ENCODE data around the gene ERBB4.

ERBB4 gene

DNA sequence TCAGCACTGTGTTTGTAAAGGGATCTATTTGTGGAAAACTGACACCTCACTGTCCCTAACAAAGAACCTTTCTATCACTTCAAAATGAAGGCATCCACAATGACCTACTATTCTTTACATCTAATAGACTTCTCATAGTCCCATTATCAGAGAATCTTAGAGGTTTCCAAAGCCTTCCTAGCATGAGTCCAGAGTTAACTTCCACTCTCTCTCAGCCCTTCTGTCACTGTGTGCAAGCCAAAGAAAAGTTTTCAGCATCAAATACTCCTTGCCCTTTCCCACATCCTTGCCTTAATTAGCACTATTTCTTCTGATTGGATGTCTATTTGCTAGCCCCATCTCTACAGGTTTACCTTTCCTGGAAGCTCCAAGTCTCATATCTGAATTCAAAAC is 178.5 kb downstream of the ERBB4 start:
- DNase-seq, result no peak

DNA sequence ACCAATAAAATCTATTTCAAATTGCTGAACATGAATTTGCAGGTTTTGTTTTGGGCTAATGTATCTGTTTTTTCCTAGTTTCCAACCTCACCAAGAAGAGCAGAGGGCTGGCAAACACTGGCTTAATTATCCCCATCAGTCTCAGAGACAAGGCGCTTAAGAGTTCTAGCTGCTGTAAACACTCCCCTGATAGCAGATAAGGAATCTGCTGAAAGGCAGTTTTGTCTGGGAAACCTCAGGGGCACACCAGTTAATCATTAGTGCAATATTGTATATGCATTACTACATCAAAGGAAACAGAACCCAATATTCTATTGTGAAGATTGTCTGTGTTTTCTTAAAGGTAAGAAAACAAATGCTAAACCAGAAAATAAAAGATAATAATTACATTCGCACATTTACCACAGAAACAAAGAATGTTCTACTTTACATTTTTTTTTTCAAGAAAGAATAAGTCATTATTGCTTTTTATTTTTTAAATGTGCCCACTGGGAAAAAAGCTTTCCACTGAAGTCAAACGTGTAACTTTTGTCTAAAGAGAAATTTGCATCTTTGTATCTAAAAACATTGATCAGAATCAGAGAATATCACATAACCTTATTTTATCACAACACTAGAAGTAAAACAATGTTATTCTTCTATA is 179.1 kb downstream of the ERBB4 start:
- DNase-seq, result no peak

DNA sequence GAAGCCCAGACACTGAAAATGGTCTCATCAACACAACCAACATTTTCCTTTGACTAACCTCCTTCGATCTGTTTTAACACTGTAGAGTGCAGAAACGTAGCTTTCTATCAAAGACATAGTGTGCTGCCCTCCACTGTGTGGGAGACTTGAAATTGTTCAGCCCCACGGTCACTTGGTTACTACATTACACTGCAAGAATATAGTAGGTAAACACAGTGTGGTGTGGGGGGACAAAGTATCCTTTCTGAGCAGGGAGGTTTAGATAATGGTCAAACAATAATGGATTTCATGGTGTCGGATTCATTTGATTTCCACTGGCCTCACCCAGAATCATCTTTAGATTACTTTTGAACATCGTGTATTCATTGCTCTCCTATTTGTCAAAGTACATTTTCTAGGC is 181.0 kb downstream of the ERBB4 start:
- DNase-seq, result no peak

DNA sequence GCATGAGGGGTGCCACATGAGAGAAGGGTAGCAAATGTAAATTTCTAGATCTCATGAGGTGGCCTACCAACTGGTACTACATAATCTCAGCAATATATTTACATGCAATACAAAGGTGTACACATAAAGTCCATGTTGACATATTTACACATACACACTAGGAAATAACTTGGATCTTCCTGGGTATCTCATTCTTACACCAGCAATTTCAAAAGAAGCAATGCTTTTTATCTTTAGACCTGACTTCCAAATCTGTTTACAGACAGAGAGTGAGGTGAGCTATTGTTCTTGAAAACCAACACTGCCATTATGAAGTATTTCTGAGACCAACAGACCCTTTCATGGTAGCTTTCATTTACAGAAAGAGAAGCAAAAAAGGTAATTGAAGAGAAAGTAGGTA is 184.2 kb downstream of the ERBB4 start:
- DNase-seq, result no peak

DNA sequence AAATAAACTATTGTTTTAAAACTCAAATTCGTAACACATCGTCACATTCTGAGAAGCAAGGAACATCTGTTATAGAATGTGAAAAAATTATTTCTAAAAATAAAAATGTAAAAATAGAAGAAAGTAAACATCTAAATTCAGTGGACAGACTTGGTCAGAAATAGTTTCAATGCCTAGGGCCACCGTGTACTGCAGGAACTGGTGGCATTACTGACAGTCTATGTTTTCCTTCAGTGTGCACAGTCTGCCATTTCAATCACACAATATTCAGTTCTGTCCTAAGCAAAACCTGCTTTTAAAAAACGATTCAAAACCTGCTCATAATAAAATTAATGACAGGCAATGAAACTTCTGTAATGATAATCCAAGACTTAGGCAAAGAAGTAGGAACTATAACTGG is 190.1 kb downstream of the ERBB4 start:
- no peak for DNase-seq

DNA sequence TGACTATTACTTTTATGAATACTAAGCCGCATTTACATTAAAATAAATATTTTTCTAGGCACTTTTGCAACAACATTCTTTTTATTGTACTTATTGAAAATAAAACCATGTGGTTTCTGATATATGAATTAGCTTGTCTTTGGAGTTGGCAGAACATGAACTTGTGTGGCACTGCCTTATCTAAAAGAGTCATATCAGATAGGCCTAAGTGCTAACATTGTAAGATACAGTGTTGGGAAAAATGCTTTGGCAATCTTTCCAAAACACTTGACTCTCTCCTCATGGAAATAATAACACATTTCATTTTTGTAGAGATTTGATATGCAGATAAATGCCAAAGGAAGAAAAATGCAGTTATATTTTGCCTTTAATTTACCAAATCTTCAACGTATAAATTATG is 191.7 kb downstream of the ERBB4 start:
- no peak for DNase-seq

DNA sequence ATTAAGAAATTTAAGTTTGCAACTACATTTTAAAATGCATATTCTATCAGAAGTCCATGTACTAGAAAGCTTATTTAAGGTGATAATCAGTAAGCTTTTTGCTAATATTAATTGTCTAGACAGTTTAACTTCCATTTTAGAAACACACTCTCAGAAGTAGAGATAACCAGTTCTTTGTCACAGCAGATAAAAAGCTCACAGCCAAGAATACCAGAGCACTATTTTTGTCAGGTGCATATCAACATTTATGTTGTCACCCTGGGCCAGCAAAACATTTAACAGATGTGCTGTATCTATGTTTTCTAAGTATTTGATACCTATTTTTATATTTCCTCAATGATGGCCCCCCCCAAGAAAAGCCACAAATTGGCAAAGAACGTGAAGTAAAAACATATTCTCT is 192.6 kb downstream of the ERBB4 start:
- no peak for DNase-seq

DNA sequence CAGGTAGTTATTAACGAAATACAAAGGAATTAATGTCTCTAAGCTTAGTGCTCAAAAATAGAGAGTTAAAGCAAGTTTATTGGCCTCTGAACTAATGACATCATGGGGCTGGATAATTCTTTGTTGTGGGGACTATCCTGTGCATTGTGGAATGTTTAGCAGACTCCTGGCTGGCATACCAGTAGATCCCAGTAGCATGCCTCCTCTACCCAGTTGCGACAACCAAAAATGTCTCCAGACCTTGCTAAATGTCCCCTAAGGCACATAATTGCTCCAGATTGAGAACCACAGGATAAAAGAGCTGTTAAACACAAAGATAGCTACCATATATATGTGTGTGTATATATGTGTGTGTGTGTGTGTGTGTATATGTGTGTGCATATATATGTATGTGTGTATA is 194.5 kb downstream of the ERBB4 start:
- DNase-seq, result no peak

DNA sequence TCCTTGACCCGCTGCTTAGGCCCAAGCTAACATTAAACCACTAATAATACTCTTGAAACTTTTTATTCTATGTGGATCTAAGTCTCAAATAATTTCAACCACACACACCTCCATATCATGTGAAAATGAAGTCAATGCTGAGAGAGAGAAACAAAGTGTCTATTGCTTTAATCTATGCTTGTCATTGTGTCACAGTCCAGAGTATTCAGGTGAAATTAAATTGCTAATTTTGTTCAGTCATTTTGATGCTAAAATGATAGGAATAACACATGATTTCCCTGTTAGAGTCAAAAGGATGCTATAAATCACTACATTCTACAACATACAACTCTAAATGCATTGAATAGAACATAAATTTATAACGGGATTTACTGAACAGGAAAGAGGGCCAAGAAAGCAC is 195.4 kb downstream of the ERBB4 start:
- DNase-seq, result no peak

DNA sequence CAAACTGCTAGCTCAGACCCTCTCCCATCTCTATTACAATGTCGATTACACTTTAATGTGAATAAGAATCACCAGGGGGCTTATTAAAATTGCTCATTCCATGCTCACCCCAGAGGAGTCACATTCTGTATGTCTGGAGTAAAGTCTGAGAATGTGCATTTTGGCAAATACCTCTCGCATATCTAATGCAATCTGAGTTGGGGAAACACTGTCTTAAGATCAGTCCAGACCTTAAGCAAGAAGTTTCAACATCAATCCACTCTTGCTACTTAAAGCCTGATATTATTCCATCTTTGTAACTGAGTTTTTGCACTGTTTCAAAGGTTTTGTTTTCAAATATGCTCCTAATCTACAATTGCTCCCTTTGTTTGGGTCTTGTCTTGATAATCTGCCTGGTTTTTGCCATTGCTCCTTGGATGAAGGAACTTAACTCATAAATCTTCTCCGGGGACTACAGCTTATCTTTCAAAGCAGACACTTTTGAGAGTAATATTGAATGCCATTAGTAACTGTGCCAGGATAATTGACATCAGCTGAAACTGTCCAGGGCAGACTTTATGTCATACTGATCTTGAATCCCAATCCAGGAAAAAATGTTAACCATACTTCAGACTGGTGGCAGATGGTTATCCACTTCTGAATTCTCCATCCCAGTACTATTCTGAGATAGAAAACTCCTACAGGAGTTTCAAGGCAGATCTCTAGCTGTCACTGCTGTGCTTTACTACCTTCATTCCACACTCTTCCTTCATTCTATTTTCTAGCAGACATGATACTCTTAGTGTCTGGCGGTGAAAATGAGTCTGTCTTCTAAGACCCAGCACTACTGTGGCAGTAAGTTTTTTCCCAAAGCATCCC is 200.9 kb downstream of the ERBB4 start:
- DNase-seq, result no peak

DNA sequence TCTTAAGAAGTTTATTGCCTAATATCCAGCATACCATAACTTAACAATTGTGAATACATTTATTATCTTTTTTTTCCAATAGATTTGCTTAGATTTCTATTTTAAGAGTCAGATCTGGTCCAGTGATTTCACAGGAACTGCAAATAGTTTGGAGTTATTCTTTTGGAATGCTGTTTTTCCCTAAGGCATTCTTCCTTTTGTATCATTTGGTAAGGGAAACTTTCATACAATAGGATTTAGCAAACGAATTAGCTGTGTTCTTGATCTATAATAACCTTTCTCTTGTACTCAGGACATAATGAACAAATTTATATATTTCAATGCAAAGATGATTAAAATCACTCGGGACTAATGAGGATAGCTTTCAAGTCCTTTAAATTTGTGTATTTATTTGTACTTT is 201.6 kb downstream of the ERBB4 start:
- DNase-seq, result no peak

DNA sequence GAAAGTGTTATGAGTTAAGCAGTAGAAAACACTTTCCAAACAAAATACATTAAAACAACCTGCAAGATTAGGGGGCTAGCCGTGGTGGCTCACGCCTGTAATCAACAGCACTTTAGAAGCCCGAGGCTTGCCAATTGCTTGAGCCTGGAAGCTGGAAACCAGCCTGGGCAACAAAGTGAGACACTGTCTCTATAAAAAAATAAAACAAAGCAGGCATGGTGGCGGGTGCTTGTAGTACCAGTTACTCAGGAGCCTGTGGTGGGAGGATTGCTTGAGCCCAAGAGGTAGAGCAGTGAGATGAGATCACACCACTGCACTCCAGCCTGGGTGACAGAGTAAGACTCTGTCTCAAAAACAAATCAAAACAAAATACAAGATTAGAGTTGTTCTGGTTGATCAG is 208.3 kb downstream of the ERBB4 start:
- no peak for DNase-seq

DNA sequence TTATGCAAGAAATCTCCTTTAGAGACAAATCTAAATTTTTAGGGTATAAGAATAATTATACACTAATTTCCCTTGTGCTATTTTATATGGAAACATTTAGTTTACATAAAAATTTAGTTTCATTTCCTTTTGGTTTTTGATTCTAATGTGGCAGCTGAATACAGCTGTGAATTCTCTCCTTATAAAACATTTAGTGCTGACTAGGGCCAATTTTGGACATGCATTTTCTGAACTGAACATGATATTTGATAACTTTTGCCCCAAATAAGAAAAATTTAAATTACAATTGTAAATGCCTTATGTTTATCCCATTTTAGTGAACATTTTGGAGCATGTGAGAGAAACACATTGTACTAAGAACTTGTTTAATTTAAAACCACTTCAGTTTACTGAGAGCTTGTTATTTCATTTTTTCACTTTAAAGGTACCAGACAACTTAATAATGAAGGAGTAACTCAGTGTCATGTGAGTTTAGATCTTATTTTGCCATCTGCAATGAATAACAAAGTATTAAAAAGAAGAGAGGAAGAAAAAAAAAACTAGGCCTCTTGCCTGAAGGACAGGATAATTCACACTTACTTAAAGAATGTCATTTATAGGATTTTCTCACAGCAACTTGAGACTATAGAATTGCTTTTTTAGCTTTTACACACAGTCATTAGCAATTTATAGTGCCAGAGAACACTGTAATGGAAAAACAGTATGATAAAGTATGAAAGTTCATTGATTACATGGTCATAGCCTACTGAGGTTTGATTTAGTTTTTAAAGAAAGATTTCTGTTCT is 209.7 kb downstream of the ERBB4 start:
- DNase-seq, result no peak

DNA sequence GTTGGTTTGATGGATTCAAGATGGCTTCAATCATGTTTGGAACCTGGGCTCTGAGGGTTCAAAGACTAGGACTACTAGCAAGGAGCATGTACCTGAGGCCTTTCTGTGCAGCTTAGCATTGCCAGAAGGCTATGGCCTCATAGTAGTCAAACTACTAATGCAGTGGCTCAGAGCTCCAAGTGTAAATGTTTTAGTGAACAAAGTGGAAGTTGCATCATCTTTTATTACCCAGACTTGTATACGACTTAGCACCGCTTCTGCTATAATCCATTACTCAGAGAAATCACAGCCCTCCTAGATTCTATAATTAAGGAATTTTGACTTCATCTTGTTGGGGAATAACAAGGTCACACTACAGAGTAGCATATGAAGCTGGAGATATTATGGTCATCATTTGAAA is 210.5 kb downstream of the ERBB4 start:
- DNase-seq, result no peak

DNA sequence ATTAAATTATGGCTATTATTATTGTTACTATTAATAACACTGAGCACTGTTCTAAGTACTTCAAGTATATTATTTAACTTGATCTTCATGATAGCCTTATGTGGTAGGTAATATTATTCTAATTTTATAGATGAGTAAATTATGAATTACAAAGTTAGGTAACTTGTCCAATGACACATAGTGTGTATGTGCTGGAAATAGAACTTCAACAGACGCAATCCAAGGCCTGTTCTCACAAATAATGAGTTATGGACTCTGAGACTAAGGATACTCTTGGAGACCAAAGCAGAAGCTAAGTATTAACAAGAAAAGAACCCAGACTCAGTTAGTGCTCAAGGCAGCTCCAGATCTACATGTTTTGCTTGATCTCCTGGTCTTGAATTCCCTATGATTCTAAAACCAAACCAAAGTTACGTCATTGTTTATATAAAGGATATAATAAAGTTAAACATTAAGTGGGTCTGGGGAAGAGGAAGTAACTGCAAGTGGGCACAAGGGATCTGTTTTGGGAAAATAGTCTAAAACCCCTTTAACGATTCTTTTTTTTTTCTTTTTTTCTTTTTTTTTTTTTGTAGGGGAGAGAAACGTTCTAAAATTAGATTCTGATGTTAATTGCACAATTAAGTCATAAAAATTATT is 211.3 kb downstream of the ERBB4 start:
- no peak for DNase-seq

DNA sequence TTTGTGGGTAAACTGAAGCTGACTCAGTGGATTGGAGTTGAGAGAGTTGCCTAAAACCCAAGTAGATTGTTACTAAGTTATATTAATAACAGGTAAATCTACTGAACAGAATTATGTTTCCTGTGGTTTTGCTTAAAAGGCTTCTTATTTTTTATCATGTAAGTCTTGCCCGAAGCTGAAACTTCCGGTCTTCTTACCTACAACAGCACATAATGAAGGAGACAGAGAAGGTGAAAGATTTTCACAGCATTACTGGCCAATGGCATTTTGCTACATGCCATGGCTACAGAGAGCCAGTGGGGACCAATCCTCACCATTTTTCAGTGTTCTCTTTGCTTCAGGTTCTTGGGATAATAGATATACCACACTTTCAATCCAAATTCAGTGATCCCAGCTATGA is 220.0 kb downstream of the ERBB4 start:
- DNase-seq, result no peak

DNA sequence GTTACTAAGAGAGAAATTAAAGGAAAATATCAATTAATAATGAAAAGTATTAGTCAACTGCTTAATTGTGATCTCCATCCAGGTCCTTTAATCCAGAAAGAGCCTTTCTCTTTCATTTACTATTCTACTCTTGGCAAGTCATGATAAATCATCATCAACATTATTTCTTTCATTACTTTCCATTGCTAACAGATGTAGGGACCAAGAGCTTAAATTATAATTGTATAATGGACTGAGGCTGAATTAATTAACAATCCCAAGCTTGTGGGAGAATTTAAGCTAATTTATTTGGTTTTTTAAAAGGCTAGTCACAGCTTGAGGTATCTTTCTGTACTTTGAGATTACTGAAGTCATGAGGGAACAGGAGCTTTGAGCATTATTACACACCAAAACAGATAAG is 223.9 kb downstream of the ERBB4 start:
- no peak for DNase-seq

DNA sequence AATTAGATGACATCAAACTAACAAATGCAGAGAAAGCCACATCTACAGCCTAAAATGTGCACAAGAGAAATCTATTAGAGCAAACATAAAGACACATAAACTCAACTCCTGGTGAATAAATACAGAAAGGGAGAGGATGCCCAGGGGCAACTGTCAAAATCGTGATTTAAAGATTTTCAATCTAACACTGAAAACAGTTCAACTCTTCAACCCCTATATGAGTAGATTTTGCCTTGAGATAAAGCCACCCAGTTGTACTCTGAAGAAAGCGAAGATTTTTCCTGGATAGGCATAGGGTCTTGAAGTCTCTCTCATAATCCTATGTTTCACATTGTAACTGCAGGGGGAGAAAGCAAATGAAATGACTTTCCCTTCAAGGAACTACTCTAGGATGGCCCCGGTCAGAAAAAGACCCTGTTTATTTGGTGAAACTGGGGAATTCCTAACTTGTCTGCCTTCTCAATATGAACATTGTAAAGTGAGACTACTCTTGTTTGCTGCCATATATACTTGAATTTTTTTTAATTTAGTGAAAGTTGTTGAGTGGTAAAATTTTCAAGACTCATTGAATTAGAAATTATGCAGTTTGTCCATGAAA is 226.7 kb downstream of the ERBB4 start:
- DNase-seq, result no peak

DNA sequence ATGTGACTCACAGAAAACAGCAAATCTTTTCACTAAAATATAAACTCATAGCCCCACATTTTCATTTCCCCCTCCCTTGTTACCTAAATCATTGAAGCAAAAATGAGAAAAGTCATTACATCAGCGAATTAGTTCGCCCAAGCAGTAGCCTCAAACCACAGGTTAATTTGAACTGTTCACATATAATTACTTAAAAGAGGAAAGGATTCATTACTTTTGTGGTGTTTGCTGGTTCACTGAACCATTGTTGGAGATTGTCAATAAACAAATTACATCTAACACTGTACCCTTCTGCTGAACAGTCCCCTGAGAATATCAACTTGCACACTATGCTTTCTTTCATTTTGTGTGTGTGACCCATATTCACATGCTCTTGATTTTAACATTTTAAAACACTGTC is 238.7 kb downstream of the ERBB4 start:
- DNase-seq, result no peak

DNA sequence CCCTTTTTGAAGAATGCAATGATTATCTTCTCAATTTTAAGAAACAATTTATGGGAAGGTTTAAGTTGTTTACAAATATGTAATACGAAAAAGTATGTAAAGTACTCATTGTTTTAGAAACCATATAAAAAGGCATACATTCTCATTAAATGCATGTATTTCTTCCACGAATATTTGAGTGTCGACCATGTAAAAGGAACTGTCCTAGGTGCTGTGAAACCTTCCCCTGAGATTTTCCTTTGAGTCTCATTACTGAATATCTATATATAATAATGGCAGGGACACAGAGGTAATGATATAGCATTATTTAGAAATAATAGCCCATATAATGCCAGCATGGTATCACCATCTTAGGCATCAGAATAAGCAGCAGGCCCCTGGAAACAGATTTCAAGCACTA is 239.3 kb downstream of the ERBB4 start:
- DNase-seq, result no peak

DNA sequence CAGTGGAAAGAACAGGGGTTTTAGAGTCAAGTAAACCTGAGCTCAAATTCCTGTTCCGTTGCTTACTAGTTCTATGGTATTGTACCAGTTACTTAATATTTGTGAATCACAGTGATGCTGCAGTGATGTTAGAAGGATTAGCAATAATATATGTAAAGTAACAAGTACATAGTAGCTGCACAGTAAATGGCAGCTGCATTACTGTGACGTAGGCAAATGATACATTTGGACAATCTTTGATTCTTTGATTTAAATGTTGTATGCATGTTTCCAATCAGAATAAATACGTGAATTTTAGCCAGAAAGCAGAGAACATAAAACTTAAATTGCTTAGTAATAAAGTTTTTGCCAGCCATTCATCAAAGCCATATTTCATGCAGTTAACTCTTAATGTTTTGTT is 243.0 kb downstream of the ERBB4 start:
- no peak for DNase-seq

DNA sequence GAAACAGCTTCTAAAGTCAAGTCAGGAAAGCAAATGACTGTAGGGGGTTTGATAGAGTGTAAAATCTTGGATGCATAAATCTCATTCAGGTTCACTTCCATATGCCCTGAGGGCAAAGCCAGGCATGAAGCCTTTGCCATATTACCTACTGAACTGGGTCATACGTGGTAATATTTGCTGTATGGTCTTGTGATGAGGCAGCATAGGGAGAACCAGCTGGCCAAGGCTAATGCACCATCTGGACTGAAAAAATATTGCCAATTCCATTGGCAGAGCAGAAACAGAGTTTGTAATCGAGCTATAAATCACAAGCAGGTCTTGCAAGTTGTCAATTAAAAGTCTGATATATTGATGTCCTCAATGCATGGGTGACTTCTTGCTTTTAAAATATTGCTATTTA is 243.8 kb downstream of the ERBB4 start:
- no peak for DNase-seq

DNA sequence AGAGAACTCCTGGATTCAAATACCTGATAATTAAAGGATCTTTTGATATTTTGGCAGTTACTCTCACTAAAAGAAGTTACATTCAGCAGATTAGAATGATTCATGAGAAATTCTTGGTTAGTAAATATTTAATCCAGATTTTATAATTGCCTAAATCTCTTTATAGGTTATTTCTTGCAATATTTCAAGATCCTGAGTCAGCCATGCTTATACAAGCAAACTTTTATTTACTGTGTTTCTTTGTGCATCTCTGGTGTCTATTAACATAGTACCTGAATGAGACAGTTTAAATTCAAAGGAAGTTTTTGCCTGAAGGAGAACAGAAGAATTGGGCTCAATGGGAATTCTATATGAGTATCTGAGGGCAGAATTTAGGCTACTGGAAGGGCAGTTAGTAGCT is 249.3 kb downstream of the ERBB4 start:
- no peak for DNase-seq
